Activated CD8-positive, alpha-beta T cell treated with anti-CD3 and anti-CD28 coated beads for 36 hours (primary cell): ENCODE data around the gene TOMM6. TPM values are rescaled to one million over a fixed set of nuclear protein-coding genes. Genes with fewer than 3 reads are reported as not detected.

Experiments used
- ATAC-seq: fragments of 200-7000 bp; cut with Tn5 transposase; one replicate; pipeline ENCODE4 v1.10.0; 2021; ENCODE audit warnings: mild to moderate bottlenecking, moderate library complexity
- CTCF ChIA-PET: fragments of 350-600 bp; sonication (Branson Sonifier 250); formaldehyde crosslinking; loops from one replicate; lab custom pipeline; 2021; ENCODE audit warnings: antibody characterized with exemption; lab: Charles Lee
- POLR2A ChIA-PET: fragments of 350-600 bp; sonication (Branson Sonifier 250); formaldehyde crosslinking; loops from one replicate; lab custom pipeline; 2021; ENCODE audit warnings: antibody characterized with exemption; lab: Charles Lee
- DNase-seq: peaks from one replicate; pipeline ENCODE4 v3.0.0-alpha.2; 2020
- H3K27ac Mint-ChIP-seq: one replicate; pipeline ENCODE4 v1.8.0; 2021; ENCODE audit warnings: mild to moderate bottlenecking, mixed read lengths
- H3K27me3 Mint-ChIP-seq: one replicate; pipeline ENCODE4 v1.8.0; 2021; ENCODE audit warnings: mixed read lengths
- H3K36me3 Mint-ChIP-seq: one replicate; pipeline ENCODE4 v1.8.0; 2021; ENCODE audit warnings: low read depth, mixed read lengths
- H3K4me1 Mint-ChIP-seq: one replicate; pipeline ENCODE4 v1.8.0; 2021; ENCODE audit warnings: low read depth, mixed read lengths
- H3K4me3 Mint-ChIP-seq: one replicate; pipeline ENCODE4 v1.8.0; 2021; ENCODE audit warnings: mild to moderate bottlenecking, moderate library complexity, mixed read lengths
- H3K9me3 Mint-ChIP-seq: one replicate; pipeline ENCODE4 v1.8.0; 2021; ENCODE audit warnings: mixed read lengths
- CTCF ChIP-seq: fragments of 200-600 bp; IDR thresholded peaks from one replicate; pipeline ENCODE4 v1.8.0; 2022; ENCODE audit warnings: antibody characterized with exemption, mild to moderate bottlenecking
- intact Hi-C: fragments of 100-400 bp; cut with micrococcal nuclease; formaldehyde crosslinking; loops from one replicate; pipeline ENCODE4 v1.10.0; 2022
- total RNA-seq, 2 experiments: library from RNA; stranded (reverse); gene quantifications; one replicate each; pipeline ENCODE4 v1.2.3, GENCODE V29; 2021

Gene TOMM6
- total RNA-seq, 2 experiments from 2014 or later = 310 to 314 TPM

GRCh38 chr6:41815587-41815986, 28.1 kb downstream of the TOMM6 start:
- POLR2A ChIA-PET = no interaction called here
- no peak for ATAC-seq
- Mint-ChIP-seq H3K27ac (no peak overlapping the region), H3K4me3 (no peak overlapping the region), H3K9me3 (no peaks in the 10 kb centered on the region), H3K4me1 (no peaks in the 10 kb centered on the region), H3K36me3 (no peaks in the 10 kb centered on the region), H3K27me3 (no peaks in the 10 kb centered on the region)
- TF ChIP-seq CTCF = no peak
- CTCF ChIA-PET = interaction anchor here (0.9 to 1.2 kb wide), 3 partner anchors 14 to 33 kb away, joined by 3 read pairs; no protein-coding TSS in a partner anchor
- intact Hi-C loops = no loop called here
- no peak for DNase-seq

GRCh38 chr6:41818271-41819054, 31.0 kb downstream of the TOMM6 start:
- no peak overlapping the region for H3K27ac Mint-ChIP-seq
- CTCF ChIA-PET = interaction anchor here (1.0 kb wide), 1 partner anchor 286 kb away, joined by 3 read pairs; no protein-coding TSS in a partner anchor

GRCh38 chr6:41821266-41821665, 33.8 kb downstream of the TOMM6 start:
- no peaks in the 10 kb centered on the region for H3K4me1 Mint-ChIP-seq
- no peak for DNase-seq
- H3K27me3 Mint-ChIP-seq = no peaks in the 10 kb centered on the region
- intact Hi-C loops = no loop called here
- CTCF ChIA-PET = no interaction called here
- H3K9me3 Mint-ChIP-seq = no peaks in the 10 kb centered on the region
- TF ChIP-seq CTCF = no peak
- POLR2A ChIA-PET = no interaction called here
- ATAC-seq = no peak
- H3K27ac Mint-ChIP-seq = no peak overlapping the region
- H3K36me3 Mint-ChIP-seq = no peaks in the 10 kb centered on the region
- H3K4me3 Mint-ChIP-seq = no peak overlapping the region

More at GRCh38 chr6:41818271-41819054, 31.0 kb downstream of the TOMM6 start:
- POLR2A ChIA-PET = interaction anchor here (1.0 kb wide), 1 partner anchor 11 kb away, joined by 4 read pairs; no protein-coding TSS in a partner anchor
- no peaks in the 10 kb centered on the region for H3K27me3 Mint-ChIP-seq
- H3K9me3 Mint-ChIP-seq = no peaks in the 10 kb centered on the region
- ATAC-seq = no peak
- TF ChIP-seq CTCF = no peak
- DNase-seq = no peak
- intact Hi-C loops = no loop called here
- no peak overlapping the region for H3K4me3 Mint-ChIP-seq
- no peaks in the 10 kb centered on the region for H3K4me1 Mint-ChIP-seq
- no peaks in the 10 kb centered on the region for H3K36me3 Mint-ChIP-seq

GRCh38 chr6:41822021-41822420, 34.5 kb downstream of the TOMM6 start:
- no peaks in the 10 kb centered on the region for H3K9me3 Mint-ChIP-seq
- intact Hi-C loops = no loop called here
- CTCF ChIA-PET = no interaction called here

More at GRCh38 chr6:41822021-41822420, 34.5 kb downstream of the TOMM6 start:
- Mint-ChIP-seq H3K36me3 (no peaks in the 10 kb centered on the region), H3K4me1 (no peaks in the 10 kb centered on the region), H3K4me3 (no peak overlapping the region), H3K27ac (no peak overlapping the region), H3K27me3 (no peaks in the 10 kb centered on the region)
- POLR2A ChIA-PET = no interaction called here
- DNase-seq (no peak), ATAC-seq (no peak)
- no peak for TF ChIP-seq CTCF
